SKM-1 treated with dmso at 0.1 percent for 144 hours (cell line): ENCODE results near the gene CAMK1D.
"Not testable (repeated sequence)": the region's sequence is repeated elsewhere in the genome, so short reads cannot be mapped to it uniquely, and the experiment has no call there.

ENCODE experiments used
- DNase-seq: peaks from one replicate; lab custom pipeline; 2025; ENCODE audit not compliant: unreplicated experiment; lab: John Stamatoyannopoulos, UW

CAMK1D gene

DNA sequence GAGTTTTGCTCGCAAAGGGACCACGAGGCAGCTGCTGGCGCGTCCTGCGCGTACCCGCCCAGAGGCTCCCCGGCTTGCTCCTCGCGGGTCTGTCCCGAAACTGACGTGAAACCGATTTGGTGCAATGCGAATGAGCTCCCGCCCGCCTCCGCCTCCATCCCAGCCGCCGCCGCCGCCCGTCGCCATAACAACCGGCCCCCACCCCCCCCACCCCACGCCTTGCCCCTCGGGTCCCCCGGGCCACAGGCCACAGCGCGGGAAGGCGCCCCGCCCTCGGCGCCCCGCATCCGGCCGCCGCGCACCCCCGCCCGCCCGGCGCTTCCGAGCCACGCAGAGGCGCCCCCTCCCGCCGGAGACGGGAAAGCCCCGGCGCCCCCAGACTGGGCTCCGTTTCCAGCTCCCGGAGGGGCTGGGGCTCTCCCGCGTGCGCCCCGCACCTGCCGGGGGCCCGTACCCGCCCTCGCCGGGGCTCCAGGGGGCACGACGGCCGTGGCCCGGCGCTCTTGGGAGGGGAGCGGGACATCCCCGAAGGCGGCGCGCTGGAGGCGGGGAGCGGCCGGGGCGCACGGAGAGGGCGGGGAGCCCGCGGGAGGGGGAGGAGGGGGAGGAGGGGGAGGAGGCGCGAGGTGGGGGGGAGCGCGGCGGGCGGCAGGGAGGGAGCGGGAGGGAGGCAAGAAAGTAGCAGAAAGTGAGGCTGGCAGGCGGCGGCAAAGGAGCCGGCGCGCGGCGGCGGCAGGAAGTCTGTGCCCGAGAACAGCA is at the start of gene CAMK1D:
Gene CAMK1D (plus strand): TSS at position 678 of the 759 bp plus-strand sequence.
- peak; percentile 61 for DNase-seq

- not testable (repeated sequence) for DNase-seq
Measured at GRCh38 chr10:12301036-12301435, 48.3 kb upstream of the CAMK1D start.

DNA sequence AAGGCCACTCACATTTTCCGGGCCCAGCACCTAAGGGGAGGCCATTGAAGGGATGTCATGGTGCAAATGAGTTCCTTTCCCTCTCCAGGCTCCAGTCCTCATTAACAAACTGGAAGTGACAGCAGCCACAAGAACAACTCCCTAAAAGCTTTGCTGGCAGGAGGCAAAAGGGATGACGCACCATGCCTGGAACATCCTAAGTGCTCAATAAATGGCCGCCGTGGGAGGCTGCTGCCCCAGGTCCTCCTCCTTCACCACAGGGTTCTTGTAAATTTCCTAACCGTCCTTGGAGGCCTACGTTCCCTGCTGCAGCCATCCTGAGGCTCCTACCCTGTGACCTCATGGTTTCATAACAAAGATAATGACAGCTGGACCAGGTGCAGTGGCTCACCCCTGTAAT is 41.3 kb upstream of the CAMK1D start:
- no peak for DNase-seq

- DNase-seq = no peak
Measured at GRCh38 chr10:12308736-12309375, 40.5 kb upstream of the CAMK1D start.

GRCh38 chr10:12309783-12310182 is 39.6 kb upstream of the CAMK1D start:
- not testable (repeated sequence) for DNase-seq

GRCh38 chr10:12314836-12315235 is 34.5 kb upstream of the CAMK1D start:
- no peak for DNase-seq

GRCh38 chr10:12319076-12319475 is 30.3 kb upstream of the CAMK1D start:
- no peak for DNase-seq

- no peak for DNase-seq
Measured at GRCh38 chr10:12320892-12321291, 28.5 kb upstream of the CAMK1D start.

GRCh38 chr10:12321641-12322040 is 27.7 kb upstream of the CAMK1D start:
- no peak for DNase-seq

DNA sequence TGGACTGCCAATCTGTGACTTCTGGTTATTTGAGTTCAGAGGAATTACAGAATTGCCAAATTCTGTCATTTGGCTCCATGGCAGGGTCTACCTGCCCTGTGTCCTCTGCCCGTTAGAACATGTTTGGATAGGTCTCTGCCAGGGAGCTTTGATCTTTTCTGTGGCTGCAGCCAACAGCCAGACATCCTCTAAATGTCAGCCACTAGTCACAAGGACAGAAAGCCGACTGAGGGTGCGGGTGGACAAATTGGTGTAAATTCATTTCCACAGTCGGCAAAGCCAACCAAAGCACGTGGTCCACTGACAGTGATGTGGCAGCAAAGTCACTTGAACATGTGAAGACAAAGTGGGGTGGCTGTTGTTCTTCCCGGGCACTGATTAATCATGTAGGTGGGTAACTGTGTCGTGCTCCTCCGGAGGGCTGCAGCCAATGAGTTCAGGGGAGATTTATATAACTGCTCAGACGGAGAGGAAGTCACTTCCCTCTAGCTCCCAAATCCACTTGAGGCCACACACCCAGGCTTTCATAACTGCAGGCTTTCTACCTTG is 26.7 kb upstream of the CAMK1D start:
- DNase-seq = no peak

GRCh38 chr10:12324530-12324929 is 24.8 kb upstream of the CAMK1D start:
- no peak for DNase-seq

- DNase-seq = no peak
Measured at GRCh38 chr10:12327074-12327473, 22.3 kb upstream of the CAMK1D start.

- DNase-seq = no peak
Measured at GRCh38 chr10:12327476-12327875, 21.9 kb upstream of the CAMK1D start.

- not testable (repeated sequence) for DNase-seq
Measured at GRCh38 chr10:12328312-12328711, 21.0 kb upstream of the CAMK1D start.

DNA sequence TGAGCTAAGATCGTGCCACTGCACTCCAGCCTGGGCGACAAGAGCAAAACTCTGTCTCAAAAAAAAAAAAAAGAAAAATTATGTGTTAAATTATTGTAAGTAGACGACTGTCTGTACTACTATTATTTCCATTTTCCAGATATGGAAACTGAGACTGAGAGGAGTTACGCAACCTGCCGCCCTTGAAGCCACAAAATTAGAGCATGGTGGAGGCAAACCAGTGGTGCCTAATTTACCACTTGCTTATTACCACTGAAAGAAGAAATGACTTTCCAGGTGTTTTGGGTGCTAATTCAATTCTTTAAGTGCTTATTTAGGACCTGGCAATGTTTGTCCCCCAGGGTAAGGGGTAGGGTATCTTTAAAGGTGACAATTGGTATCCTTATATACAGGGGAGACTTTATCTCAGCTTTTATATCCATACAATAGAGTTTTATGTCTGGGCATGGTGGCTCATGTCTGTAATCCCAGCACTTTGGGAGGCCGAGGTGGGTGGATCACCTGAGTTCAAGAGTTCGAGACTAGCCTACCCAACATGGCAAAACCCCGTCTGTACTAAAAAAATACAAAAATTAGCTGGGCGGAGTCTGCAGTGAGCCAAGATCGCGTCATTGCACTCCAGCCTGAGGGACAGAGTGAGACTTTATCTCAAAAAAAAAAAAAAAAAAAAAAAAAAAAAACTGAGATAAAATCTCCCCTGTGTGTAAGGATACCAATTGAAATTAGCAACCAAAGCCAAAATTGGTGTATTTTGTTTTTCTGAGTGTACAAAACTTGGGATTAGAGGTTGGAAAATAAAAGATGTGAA is 16.6 kb upstream of the CAMK1D start:
- no peak for DNase-seq

DNA sequence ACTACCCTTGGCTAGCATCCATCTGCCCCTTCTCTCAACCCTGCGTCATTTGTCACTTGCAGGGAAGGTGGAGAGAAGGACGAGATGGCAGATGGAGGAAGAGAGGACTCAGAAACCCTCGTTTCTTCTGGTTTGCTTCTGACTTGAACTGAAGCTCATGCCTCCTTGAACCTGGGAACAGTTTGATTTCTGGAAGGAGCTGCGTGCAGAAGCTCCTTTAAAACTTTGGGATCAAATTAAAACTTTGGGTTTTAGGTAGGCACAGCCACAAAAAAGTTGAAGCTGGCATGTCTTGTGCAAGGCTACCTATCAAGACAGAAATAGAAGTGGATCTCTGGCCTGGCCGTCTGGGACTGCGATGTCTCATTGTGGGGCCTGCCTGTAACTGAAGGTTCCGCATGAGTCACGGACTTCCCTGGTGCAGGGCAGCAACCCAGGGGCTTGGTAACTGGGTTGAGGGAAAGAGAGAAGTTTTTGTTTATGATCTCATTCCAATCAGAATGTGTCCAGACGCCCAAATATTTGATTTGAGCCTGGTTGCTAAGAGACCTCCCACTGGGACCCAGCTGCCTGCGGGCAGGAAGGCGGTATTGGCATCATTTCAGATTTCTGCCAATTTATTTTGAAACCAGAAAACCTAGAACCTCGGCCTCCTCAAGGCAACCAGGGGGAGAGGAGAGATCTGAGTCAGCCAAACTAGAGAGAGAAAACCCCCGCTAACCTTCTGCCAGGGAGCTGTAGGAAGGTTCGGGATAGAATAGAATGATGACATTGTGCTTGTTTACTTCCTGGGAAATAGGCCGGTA is 15.8 kb upstream of the CAMK1D start:
- peak; percentile 60 for DNase-seq

GRCh38 chr10:12334186-12334530 is 15.2 kb upstream of the CAMK1D start:
- DNase-seq = no peak

GRCh38 chr10:12335169-12335568 is 14.2 kb upstream of the CAMK1D start:
- not testable (repeated sequence) for DNase-seq

- no peak for DNase-seq
Measured at GRCh38 chr10:12337453-12338372, 11.6 kb upstream of the CAMK1D start.

- no peak for DNase-seq
Measured at GRCh38 chr10:12338981-12339380, 10.4 kb upstream of the CAMK1D start.
